ENCODE results near the gene GSTO1.

Gene GSTO1

DNA sequence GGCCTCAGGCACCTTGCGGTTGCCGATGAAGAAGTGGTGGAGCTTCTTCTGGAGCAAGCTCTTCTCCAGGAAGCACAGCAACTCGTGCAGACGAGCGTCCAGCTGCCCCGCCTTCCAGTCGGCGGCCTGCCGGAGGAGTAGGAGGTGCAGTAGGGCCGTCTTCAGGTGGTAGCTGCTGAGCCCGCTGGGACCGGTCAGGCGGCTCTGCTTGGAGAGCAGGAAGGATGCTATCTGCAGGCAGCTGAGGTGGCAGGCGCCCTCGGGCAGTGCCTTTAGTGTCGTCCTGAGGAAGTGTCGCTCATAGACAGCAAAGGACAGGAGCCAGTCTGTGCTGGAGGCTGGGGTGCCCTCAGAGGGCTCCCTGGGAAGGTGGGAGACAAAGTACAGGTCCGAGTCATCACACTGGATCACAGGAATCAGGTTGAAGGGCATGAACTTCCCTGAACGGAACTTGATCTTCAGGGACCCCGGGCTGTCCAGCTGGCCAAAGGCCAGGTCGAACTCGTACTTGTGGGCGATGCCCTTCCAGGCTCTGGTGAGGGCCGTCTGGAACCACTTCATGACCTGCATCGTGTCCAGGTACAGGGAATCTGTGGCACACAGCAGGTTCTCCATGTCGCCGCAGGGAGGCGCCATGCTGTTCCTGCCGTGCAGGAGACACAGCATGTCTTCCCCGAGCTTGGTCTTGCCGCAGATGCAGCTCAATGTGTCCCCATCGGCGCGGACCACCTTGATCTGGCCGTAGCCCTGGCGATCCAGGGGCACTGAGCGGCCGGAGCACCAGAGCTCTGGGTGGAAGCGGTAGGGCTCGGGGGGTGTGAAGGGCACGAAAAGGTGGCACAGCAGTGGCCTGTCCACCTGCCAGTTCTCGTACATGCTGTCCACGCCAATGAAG, 60.1 kb downstream of the GSTO1 start:
- Histone ChIP-seq H3K36me3 (ENCODE audit: insufficient read depth, low read length) (peaks cover 7% of the 10 kb centered on the region), H3K9ac (ENCODE audit: low read depth, low read length) (no peak overlapping the region), H3K4me1 (ENCODE audit: insufficient read depth, low read length) (peaks cover 24% of the 10 kb centered on the region), H3K9me3 (ENCODE audit: control insufficient read depth, insufficient read depth, low read length) (no peaks in the 10 kb centered on the region)

- no peaks in the 10 kb centered on the region for H3K9me3 ChIP-seq (ENCODE audit: control insufficient read depth, insufficient read depth, low read length)
- H3K4me1 ChIP-seq (ENCODE audit: insufficient read depth, low read length) = peaks cover 27% of the 10 kb centered on the region
- H3K36me3 ChIP-seq (ENCODE audit: insufficient read depth, low read length) = peaks cover 7% of the 10 kb centered on the region
- no peak overlapping the region for H3K9ac ChIP-seq (ENCODE audit: low read depth, low read length)
Measured at GRCh38 chr10:104315486-104315921, 60.8 kb downstream of the GSTO1 start.

DNA sequence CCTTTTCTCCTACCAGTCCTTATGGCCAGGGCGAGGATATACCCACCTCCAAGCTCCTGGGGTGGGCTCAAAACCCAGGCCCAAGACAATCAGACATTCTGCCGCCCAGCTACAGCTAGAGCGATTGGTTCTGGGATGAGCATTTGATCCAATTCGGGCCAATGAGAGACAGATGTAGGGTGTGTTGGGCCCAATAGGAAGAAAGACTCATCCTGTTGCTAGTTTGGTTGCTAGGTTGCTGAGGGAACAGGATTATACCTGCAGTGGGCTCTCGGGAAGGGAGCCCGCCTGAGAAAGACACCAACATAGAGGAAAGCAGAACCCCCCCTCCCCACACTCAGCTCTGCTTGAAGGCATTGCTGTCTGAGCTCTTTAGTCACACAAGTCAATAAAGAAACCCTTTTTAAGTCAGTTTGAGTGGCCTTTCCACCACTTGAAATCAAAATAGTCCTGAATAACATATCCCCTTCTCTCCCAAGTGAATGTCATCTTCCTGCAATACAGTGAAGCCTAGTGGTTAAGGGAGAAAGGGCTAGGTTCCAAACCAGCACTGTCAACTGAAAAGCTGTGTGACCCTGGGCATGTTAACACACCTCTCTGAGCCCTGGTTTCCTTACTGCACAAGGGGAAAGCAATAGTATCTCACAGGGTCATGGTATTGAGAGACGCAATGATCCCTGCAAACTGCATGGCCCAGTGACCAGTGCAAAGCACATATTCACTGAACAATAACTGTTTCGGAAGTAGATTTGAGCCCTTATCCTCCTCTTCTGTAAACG, 61.8 kb downstream of the GSTO1 start:
- Histone ChIP-seq H3K36me3 (ENCODE audit: insufficient read depth, low read length) (peaks cover 7% of the 10 kb centered on the region), H3K9me3 (ENCODE audit: control insufficient read depth, insufficient read depth, low read length) (no peaks in the 10 kb centered on the region), H3K9ac (ENCODE audit: low read depth, low read length) (no peak overlapping the region), H3K4me1 (ENCODE audit: insufficient read depth, low read length) (peaks cover 27% of the 10 kb centered on the region)
